Measurements from ENCODE around the gene MTRR. TPM values are rescaled to one million over a fixed set of nuclear protein-coding genes. Genes with fewer than 3 reads are reported as not detected.
"Not testable (repeated sequence)": the region's sequence is repeated elsewhere in the genome, so short reads cannot be mapped to it uniquely, and the experiment has no call there.

Gene MTRR
- total RNA-seq, 2 donors from 2014 or later = 30.5 to 51.9 TPM

GRCh38 chr5:7910738-7911428, 41.9 kb downstream of the MTRR start:
- TF ChIP-seq, protein P1, sequence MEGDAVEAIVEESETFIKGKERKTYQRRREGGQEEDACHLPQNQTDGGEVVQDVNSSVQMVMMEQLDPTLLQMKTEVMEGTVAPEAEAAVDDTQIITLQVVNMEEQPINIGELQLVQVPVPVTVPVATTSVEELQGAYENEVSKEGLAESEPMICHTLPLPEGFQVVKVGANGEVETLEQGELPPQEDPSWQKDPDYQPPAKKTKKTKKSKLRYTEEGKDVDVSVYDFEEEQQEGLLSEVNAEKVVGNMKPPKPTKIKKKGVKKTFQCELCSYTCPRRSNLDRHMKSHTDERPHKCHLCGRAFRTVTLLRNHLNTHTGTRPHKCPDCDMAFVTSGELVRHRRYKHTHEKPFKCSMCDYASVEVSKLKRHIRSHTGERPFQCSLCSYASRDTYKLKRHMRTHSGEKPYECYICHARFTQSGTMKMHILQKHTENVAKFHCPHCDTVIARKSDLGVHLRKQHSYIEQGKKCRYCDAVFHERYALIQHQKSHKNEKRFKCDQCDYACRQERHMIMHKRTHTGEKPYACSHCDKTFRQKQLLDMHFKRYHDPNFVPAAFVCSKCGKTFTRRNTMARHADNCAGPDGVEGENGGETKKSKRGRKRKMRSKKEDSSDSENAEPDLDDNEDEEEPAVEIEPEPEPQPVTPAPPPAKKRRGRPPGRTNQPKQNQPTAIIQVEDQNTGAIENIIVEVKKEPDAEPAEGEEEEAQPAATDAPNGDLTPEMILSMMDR (IDR thresholded peaks at IDR 0.05) = no peak
- Histone ChIP-seq H3K4me1 (ENCODE audit: control insufficient read depth in 1 of 2, low read depth in 2 of 2) (no peaks in the 10 kb centered on the region), H3K27me3 (replicated peaks; ENCODE audit: insufficient read depth) (no peaks in the 10 kb centered on the region), H3K9me3 (peaks cover 7% of the 10 kb centered on the region), H3K36me3 (no peaks in the 10 kb centered on the region), H3K4me3 (no peak overlapping the region), H3K27ac (no peak overlapping the region)
- DNase-seq (ENCODE audit: low spot score) (no peak), ATAC-seq (ENCODE audit: insufficient number of reproducible peaks, low FRiP score, low read depth) (no peak)

GRCh38 chr5:7911429-7911771, 42.5 kb downstream of the MTRR start:
- not testable (repeated sequence) for H3K4me3 ChIP-seq; H3K36me3 ChIP-seq; DNase-seq (ENCODE audit: low spot score); H3K4me1 ChIP-seq (ENCODE audit: control insufficient read depth in 1 of 2, low read depth in 2 of 2); H3K9me3 ChIP-seq; H3K27ac ChIP-seq; ATAC-seq (ENCODE audit: insufficient number of reproducible peaks, low FRiP score, low read depth); H3K27me3 ChIP-seq (replicated peaks; ENCODE audit: insufficient read depth)

DNA sequence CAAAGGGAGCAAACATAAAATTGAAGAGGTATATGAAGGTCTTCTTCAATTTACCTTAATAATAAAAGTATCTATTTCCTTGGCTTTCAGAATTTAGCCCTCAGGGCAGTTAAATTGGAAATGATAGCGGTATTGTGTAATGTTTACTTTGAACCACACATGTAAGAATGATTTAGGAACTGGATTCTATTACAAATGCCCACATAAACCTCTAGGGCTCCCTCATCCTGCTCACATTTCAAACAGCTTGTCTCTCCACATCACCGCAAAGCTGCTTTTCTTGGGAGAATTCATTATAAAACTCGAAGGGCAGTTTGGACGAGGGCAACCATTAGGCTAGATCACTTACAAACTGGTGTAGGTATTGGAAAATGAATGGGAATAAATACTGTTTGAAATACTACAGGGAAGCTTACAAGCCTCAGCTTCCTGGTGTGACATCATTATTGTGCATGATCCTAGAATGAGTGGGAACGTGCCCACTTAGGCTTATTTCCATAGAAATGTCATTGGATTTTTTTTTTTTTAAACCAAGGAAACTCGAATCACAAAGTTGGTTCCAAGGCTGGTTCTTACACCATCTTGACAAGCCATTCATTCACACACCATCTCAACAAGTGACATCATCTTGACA, 47.3 kb downstream of the MTRR start:
- DNase-seq (ENCODE audit: low spot score) (no peak), ATAC-seq (ENCODE audit: insufficient number of reproducible peaks, low FRiP score, low read depth) (no peak)
- H3K27me3 ChIP-seq (replicated peaks; ENCODE audit: insufficient read depth) = no peaks in the 10 kb centered on the region
- H3K4me3 ChIP-seq = no peak overlapping the region
- no peak overlapping the region for H3K27ac ChIP-seq
- TF ChIP-seq, protein P1 (IDR thresholded peaks at IDR 0.05) = no peak
- no peaks in the 10 kb centered on the region for H3K36me3 ChIP-seq
- H3K4me1 ChIP-seq (ENCODE audit: control insufficient read depth in 1 of 2, low read depth in 2 of 2) = no peaks in the 10 kb centered on the region
- H3K9me3 ChIP-seq = no peaks in the 10 kb centered on the region

DNA sequence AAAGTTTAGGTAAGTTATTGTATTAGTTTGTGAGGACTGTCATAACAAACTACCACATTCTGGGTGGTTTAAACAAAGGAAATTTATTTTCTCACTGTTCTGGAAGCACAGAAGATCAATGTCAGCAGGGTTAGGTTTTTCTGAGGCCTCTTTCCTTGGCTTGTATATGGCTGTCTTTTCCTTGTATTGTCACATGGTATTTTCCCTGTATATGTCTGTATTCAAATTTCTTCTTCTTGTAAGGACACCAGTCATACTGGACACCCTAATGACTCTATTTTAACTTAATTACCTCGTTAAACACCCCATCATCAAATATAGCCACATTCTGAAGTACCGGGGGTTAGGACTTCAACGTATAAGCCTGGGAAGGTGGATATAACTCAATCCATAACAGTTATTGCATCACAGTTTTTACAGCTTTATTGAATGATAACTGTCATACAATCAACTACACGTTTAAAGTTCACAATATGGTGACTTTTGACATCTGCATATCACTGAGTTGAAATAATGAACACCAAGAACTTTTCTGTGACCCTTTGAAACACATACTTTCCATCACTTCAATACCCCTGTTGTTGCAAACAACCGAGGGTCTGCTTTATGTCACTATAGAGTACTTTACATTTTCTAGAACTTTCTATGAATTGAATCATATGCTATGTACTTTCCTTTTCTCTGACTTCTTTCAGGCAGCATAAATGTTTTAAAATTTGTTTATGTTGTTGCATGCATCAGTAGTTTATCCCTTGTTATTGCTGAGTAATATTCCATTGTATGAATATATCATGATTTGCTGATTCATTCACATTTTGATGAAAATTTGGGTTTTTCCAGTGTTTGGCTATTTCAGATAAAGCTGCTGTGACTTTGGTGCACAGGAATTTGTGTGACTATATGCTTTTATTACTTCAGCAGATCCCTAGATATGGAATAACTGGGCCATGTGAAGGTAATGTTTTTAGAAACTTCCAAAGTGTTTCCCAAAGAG, 48.5 kb downstream of the MTRR start:
- ATAC-seq (ENCODE audit: insufficient number of reproducible peaks, low FRiP score, low read depth) (no peak), DNase-seq (ENCODE audit: low spot score) (no peak)
- no peaks in the 10 kb centered on the region for H3K36me3 ChIP-seq
- no peaks in the 10 kb centered on the region for H3K4me1 ChIP-seq (ENCODE audit: control insufficient read depth in 1 of 2, low read depth in 2 of 2)
- H3K27ac ChIP-seq = no peak overlapping the region
- TF ChIP-seq, protein P1 (IDR thresholded peaks at IDR 0.05) = no peak
- H3K9me3 ChIP-seq = no peaks in the 10 kb centered on the region
- no peak overlapping the region for H3K4me3 ChIP-seq
- H3K27me3 ChIP-seq (replicated peaks; ENCODE audit: insufficient read depth) = no peaks in the 10 kb centered on the region

DNA sequence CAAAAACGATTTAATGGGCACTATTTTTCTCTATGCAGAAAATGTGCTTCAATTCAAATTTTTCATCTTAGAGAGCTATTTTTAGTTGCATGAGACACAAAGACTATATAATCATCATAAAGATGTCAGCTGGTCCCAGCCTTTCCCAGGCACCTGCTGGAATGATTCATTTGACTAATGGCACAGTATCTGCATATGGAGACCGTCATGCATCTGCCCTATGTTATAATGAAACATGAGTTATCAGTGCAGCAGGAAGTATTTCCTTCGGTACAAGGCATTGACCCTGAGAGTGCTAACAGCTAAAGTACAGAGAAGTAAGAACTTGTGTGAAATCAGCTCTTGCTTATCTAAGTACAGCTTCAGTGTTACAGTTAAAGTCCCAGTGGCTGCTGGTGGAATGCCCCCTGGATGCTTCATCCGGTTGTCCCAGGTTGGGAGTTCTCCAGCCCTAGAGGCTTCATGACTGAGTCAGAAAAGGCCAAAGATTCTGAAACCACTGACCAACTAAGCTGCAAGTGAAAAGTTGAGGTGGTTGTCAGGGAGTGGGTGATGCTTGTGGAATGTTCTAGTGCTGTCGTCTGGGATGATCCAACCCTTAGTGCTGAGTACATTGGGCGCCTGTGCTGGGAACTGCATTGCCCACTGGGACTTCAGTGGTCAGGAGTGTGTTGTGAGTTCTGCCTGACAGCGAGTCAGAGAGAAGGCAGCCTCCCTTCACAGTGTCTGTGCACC, 57.2 kb downstream of the MTRR start:
- Histone ChIP-seq H3K4me3 (no peak overlapping the region), H3K9me3 (no peaks in the 10 kb centered on the region), H3K36me3 (no peaks in the 10 kb centered on the region), H3K27me3 (replicated peaks; ENCODE audit: insufficient read depth) (no peaks in the 10 kb centered on the region), H3K4me1 (ENCODE audit: control insufficient read depth in 1 of 2, low read depth in 2 of 2) (no peaks in the 10 kb centered on the region), H3K27ac (no peak overlapping the region)
- TF ChIP-seq, protein P1 (IDR thresholded peaks at IDR 0.05) = no peak
- DNase-seq (ENCODE audit: low spot score) (no peak), ATAC-seq (ENCODE audit: insufficient number of reproducible peaks, low FRiP score, low read depth) (no peak)

Data from thoracic aorta (tissue), 2 donors.